H9 (cell line): ENCODE measurements around the gene ATF1. TPM values are rescaled to one million over a fixed set of nuclear protein-coding genes. Genes with fewer than 3 reads are reported as not detected.

Source experiments
- DNase-seq: peaks from one replicate; pipeline ENCODE4 v3.0.0-alpha.2; 2017
- H2AFZ ChIP-seq: one replicate; pipeline ENCODE4 v1.6.1; 2013; ENCODE audit warnings: mild to moderate bottlenecking, low read length, control low read depth, moderate library complexity
- H2AK5ac ChIP-seq: 2 replicates; pipeline ENCODE4 v1.6.1; 2013; ENCODE audit warnings: low read length, control low read depth, mixed read lengths; ENCODE audit not compliant: insufficient read length
- H2BK120ac ChIP-seq: one replicate; pipeline ENCODE4 v1.6.1; 2013; ENCODE audit warnings: low read depth, mild to moderate bottlenecking, low read length, control low read depth, inconsistent platforms; ENCODE audit not compliant: poor library complexity, severe bottlenecking
- H2BK12ac ChIP-seq: 2 replicates; pipeline ENCODE4 v1.6.1; 2013; ENCODE audit warnings: low read length, control low read depth, mixed read lengths, low read depth; ENCODE audit not compliant: insufficient read length
- H2BK15ac ChIP-seq: 2 replicates; pipeline ENCODE4 v1.6.1; 2013; ENCODE audit warnings: low read depth, low read length, control low read depth
- H2BK20ac ChIP-seq: one replicate; pipeline ENCODE4 v1.6.1; 2013; ENCODE audit warnings: low read depth, mild to moderate bottlenecking, low read length, control low read depth, inconsistent platforms; ENCODE audit not compliant: poor library complexity, severe bottlenecking
- H2BK5ac ChIP-seq: 2 replicates; pipeline ENCODE4 v1.6.1; 2013; ENCODE audit warnings: low read length, control low read depth, mixed read lengths; ENCODE audit not compliant: insufficient read length
- H3K14ac ChIP-seq: 2 replicates; pipeline ENCODE4 v1.6.1; 2013; ENCODE audit warnings: low read length, control low read depth; ENCODE audit not compliant: insufficient read depth
- H3K18ac ChIP-seq: 2 replicates; pipeline ENCODE4 v1.6.1; 2013; ENCODE audit warnings: low read depth, mild to moderate bottlenecking, mixed read lengths, low read length, control low read depth; ENCODE audit not compliant: insufficient read length
- H3K23ac ChIP-seq: 2 replicates; pipeline ENCODE4 v1.6.1; 2013; ENCODE audit warnings: low read length, control low read depth, mixed read lengths, low read depth; ENCODE audit not compliant: insufficient read length
- H3K23me2 ChIP-seq: 2 replicates; pipeline ENCODE4 v1.6.1; 2013; ENCODE audit warnings: low read depth, mild to moderate bottlenecking, mixed read lengths, low read length, control low read depth; ENCODE audit not compliant: insufficient read length, poor library complexity, severe bottlenecking
- H3K27ac ChIP-seq: 2 replicates; pipeline ENCODE4 v1.5.1; 2013; ENCODE audit warnings: low read length, control low read depth, mixed read lengths, low read depth; ENCODE audit not compliant: insufficient read length
- H3K27me3 ChIP-seq: 2 replicates; pipeline ENCODE4 v1.6.1; 2013; ENCODE audit warnings: low read length, control low read depth, inconsistent platforms; ENCODE audit not compliant: insufficient read depth
- H3K4ac ChIP-seq: 2 replicates; pipeline ENCODE4 v1.6.1; 2013; ENCODE audit warnings: low read depth, mild to moderate bottlenecking, control low read depth, inconsistent platforms, low read length, moderate library complexity
- H3K4me1 ChIP-seq: 2 replicates; pipeline ENCODE4 v1.6.1; 2013; ENCODE audit warnings: low read length, control low read depth, inconsistent platforms; ENCODE audit not compliant: insufficient read depth
- H3K4me2 ChIP-seq: 2 replicates; pipeline ENCODE4 v1.6.1; 2013; ENCODE audit warnings: low read length, control low read depth, mixed read lengths; ENCODE audit not compliant: insufficient read length, insufficient read depth
- H3K56ac ChIP-seq: 2 replicates; pipeline ENCODE4 v1.6.1; 2013; ENCODE audit warnings: low read depth, mild to moderate bottlenecking, mixed read lengths, low read length, control low read depth; ENCODE audit not compliant: insufficient read length
- H3K79me1 ChIP-seq: 2 replicates; pipeline ENCODE4 v1.6.1; 2013; ENCODE audit warnings: low read depth, mild to moderate bottlenecking, moderate library complexity, low read length, control low read depth, inconsistent platforms; ENCODE audit not compliant: insufficient read depth, poor library complexity, severe bottlenecking
- H3K79me2 ChIP-seq: 2 replicates; pipeline ENCODE4 v1.6.1; 2013; ENCODE audit warnings: low read length, control low read depth, inconsistent platforms; ENCODE audit not compliant: insufficient read depth
- H3K9ac ChIP-seq: 2 replicates; pipeline ENCODE4 v1.6.1; 2013; ENCODE audit warnings: low read length, control low read depth, mixed read lengths; ENCODE audit not compliant: insufficient read length; ENCODE audit errors: extremely low read depth
- H3K9me3 ChIP-seq: one replicate; pipeline ENCODE4 v1.6.1; 2013; ENCODE audit warnings: low read depth, low read length, inconsistent platforms; ENCODE audit not compliant: control insufficient read depth
- H3T11ph ChIP-seq: one replicate; pipeline ENCODE4 v1.6.1; 2013; ENCODE audit warnings: mild to moderate bottlenecking, low read length, control low read depth, inconsistent platforms
- H4K20me1 ChIP-seq: one replicate; pipeline ENCODE4 v1.6.1; 2013; ENCODE audit not compliant: control insufficient read depth, insufficient read length, insufficient read depth
- H4K5ac ChIP-seq: 2 replicates; pipeline ENCODE4 v1.6.1; 2013; ENCODE audit warnings: low read depth, mild to moderate bottlenecking, mixed read lengths, low read length, control low read depth; ENCODE audit not compliant: insufficient read length
- H4K8ac ChIP-seq: replicated peaks from 2 replicates; pipeline ENCODE4 v1.6.1; 2013; ENCODE audit warnings: low read length, control low read depth, mixed read lengths, low read depth; ENCODE audit not compliant: insufficient read length
- H4K91ac ChIP-seq: 2 replicates; pipeline ENCODE4 v1.6.1; 2013; ENCODE audit warnings: low read depth, mild to moderate bottlenecking, moderate library complexity, mixed read lengths, low read length, control low read depth; ENCODE audit not compliant: insufficient read length
- H3K27ac Mint-ChIP-seq, 3 experiments: 2 replicates in 2 of 3; 3 replicates in 1 of 3; pipeline ENCODE4 v1.8.0; 2020 to 2021; ENCODE audit warnings: mixed read lengths in 3 of 3, mild to moderate bottlenecking in 1 of 3, moderate library complexity in 1 of 3
- H3K27me3 Mint-ChIP-seq: 2 replicates; pipeline ENCODE4 v1.8.0; 2021; ENCODE audit warnings: low read depth, mild to moderate bottlenecking, moderate library complexity, mixed read lengths
- H3K36me3 Mint-ChIP-seq, 3 experiments: 2 replicates in 2 of 3; 3 replicates in 1 of 3; pipeline ENCODE4 v1.8.0; 2020 to 2021; ENCODE audit warnings: low read depth in 3 of 3, mixed read lengths in 3 of 3; ENCODE audit not compliant: insufficient read depth in 1 of 3
- H3K4me1 Mint-ChIP-seq, 2 experiments: 2 replicates each; pipeline ENCODE4 v1.8.0; 2020; ENCODE audit warnings: mixed read lengths in 2 of 2
- H3K4me3 Mint-ChIP-seq, 2 experiments: 2 replicates in 1 of 2; 3 replicates in 1 of 2; pipeline ENCODE4 v1.8.0; 2020 to 2021; ENCODE audit warnings: mild to moderate bottlenecking in 2 of 2, mixed read lengths in 2 of 2, moderate library complexity in 1 of 2
- H3K9me3 Mint-ChIP-seq, 2 experiments: 2 replicates in 1 of 2; 3 replicates in 1 of 2; pipeline ENCODE4 v1.8.0; 2020; ENCODE audit warnings: mild to moderate bottlenecking in 2 of 2, mixed read lengths in 2 of 2, moderate library complexity in 1 of 2
- WGBS: extraction: QIAGEN DNeasy Blood & Tissue Kit; methylation state at CpG from one replicate; pipeline ENCODE4 v1.1.7; 2013; ENCODE audit warnings: missing lambda C conversion rate, low lambda C conversion rate, mixed read lengths; ENCODE audit not compliant: insufficient read length; ENCODE audit errors: extremely low coverage; 5-methylcytosine and 5-hydroxymethylcytosine counted together
- total RNA-seq: library from RNA; stranded (reverse); gene quantifications from 2 replicates; pipeline ENCODE4 v1.2.1, GENCODE V29; 2021
- TF ChIP-seq, protein P1 (sequence below): fragments of 200-600 bp; sonication (generic); conservative IDR thresholded peaks from 3 replicates; pipeline ENCODE4 v1.8.0; 2021; ENCODE audit warnings: antibody characterized with exemption, mild to moderate bottlenecking

Gene ATF1
- total RNA-seq, 1 experiment from 2014 or later: 47.8 TPM

DNA sequence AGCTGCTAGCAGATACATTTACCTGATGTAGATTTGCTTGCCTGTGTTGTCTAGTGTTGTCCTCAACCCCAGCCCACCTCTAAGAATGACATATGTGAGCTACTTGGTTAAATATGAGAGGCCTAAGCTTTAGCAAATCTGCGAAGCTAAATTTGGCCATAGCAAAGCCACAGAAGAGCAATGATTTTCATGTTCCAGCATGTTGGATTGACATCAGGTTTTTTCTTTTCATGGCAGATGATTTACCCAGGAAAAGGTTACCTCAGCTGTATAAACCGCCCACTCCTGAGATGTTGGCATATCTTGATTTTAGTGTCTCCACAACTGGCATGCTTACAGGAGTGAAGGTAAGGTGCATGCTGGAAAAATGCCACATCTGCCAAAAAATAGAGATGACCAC is 36.4 kb upstream of the ATF1 start:
- H3K14ac ChIP-seq: no peak overlapping the region
- WGBS: no CpG with 5 or more reads among the region's 2 CpGs
- no peak overlapping the region for H4K8ac ChIP-seq
- H3K4me3 Mint-ChIP-seq: no peak overlapping the region
- H3K9me3 ChIP-seq: no peaks in the 10 kb centered on the region
- no peaks in the 10 kb centered on the region for H3K27me3 Mint-ChIP-seq
- H3K36me3 Mint-ChIP-seq: peaks cover 26 to 64% (median 61%) of the 10 kb centered on the region in 3 experiments; a peak in 6 of 7 replicates
- H3K4me1 ChIP-seq: no peaks in the 10 kb centered on the region
- H3K4me2 ChIP-seq: no peak overlapping the region
- H3K4ac ChIP-seq: no peak overlapping the region
- no peak overlapping the region for H3K23ac ChIP-seq
- H2BK15ac ChIP-seq: no peak overlapping the region
- no peak overlapping the region for H2BK20ac ChIP-seq
- no peaks in the 10 kb centered on the region for H3K9me3 Mint-ChIP-seq
- no peaks in the 10 kb centered on the region for H3K79me2 ChIP-seq
- no peak overlapping the region for H2BK5ac ChIP-seq
- H3K23me2 ChIP-seq: no peaks in the 10 kb centered on the region
- no peak overlapping the region for H2BK12ac ChIP-seq
- H4K91ac ChIP-seq: no peak overlapping the region
- no peaks in the 10 kb centered on the region for H4K20me1 ChIP-seq
- H2AK5ac ChIP-seq: no peak overlapping the region
- TF ChIP-seq, protein P1, sequence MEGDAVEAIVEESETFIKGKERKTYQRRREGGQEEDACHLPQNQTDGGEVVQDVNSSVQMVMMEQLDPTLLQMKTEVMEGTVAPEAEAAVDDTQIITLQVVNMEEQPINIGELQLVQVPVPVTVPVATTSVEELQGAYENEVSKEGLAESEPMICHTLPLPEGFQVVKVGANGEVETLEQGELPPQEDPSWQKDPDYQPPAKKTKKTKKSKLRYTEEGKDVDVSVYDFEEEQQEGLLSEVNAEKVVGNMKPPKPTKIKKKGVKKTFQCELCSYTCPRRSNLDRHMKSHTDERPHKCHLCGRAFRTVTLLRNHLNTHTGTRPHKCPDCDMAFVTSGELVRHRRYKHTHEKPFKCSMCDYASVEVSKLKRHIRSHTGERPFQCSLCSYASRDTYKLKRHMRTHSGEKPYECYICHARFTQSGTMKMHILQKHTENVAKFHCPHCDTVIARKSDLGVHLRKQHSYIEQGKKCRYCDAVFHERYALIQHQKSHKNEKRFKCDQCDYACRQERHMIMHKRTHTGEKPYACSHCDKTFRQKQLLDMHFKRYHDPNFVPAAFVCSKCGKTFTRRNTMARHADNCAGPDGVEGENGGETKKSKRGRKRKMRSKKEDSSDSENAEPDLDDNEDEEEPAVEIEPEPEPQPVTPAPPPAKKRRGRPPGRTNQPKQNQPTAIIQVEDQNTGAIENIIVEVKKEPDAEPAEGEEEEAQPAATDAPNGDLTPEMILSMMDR: no peak
- H2BK120ac ChIP-seq: no peak overlapping the region
- H3K27ac Mint-ChIP-seq: no peak overlapping the region
- H3K18ac ChIP-seq: no peak overlapping the region
- no peak overlapping the region for H3K56ac ChIP-seq
- H3K79me1 ChIP-seq: no peaks in the 10 kb centered on the region
- no peak overlapping the region for H4K5ac ChIP-seq
- no peak overlapping the region for H2AFZ ChIP-seq
- no peak overlapping the region for H3K27ac ChIP-seq
- H3K9ac ChIP-seq: no peak overlapping the region
- DNase-seq: no peak
- H3T11ph ChIP-seq: no peak overlapping the region
- H3K27me3 ChIP-seq: no peaks in the 10 kb centered on the region
- H3K4me1 Mint-ChIP-seq: no peaks in the 10 kb centered on the region
